HepG2 (cell line): Measurements from ENCODE around the gene TMEM14C. TPM values are rescaled to one million over a fixed set of nuclear protein-coding genes. Genes with fewer than 3 reads are reported as not detected.
A peak's percentile ranks its signal among the peaks of the same experiment; 100 is the strongest.

Experiments
- CEBPG ChIP-seq: IDR thresholded peaks from 2 replicates; pipeline ENCODE4 v1.6.1; 2016
- HNRNPLL ChIP-seq: fragments of 200-400 bp; formaldehyde crosslinking; IDR thresholded peaks from 2 replicates; pipeline ENCODE4 v1.6.1; 2017; ENCODE audit warnings: mild to moderate bottlenecking, low read depth, low read length; ENCODE audit not compliant: poor library complexity, severe bottlenecking
- MNT ChIP-seq: fragments of 450-650 bp; IDR thresholded peaks from 2 replicates; pipeline ENCODE4 v1.6.1; 2016
- MTERF4 ChIP-seq: sonication (generic); formaldehyde crosslinking; IDR thresholded peaks from 2 replicates; pipeline ENCODE4 v1.8.0; 2023; ENCODE audit warnings: mild to moderate bottlenecking, missing genetic modification reagents
- POGK ChIP-seq: sonication (generic); formaldehyde crosslinking; conservative IDR thresholded peaks from 2 replicates; pipeline ENCODE4 v1.8.0; 2022; ENCODE audit warnings: mild to moderate bottlenecking, moderate library complexity, missing genetic modification reagents
- RNF219 ChIP-seq: sonication (generic); formaldehyde crosslinking; IDR thresholded peaks from 2 replicates; pipeline ENCODE4 v1.5.0; 2020; ENCODE audit warnings: mild to moderate bottlenecking, missing genetic modification reagents
- SPEN ChIP-seq: sonication (generic); formaldehyde crosslinking; IDR thresholded peaks from 2 replicates; pipeline ENCODE4 v1.5.1; 2020; ENCODE audit warnings: low read depth, mild to moderate bottlenecking, missing genetic modification reagents
- TAF15 ChIP-seq: fragments of 200-400 bp; formaldehyde crosslinking; IDR thresholded peaks from one replicate; pipeline ENCODE4 v1.6.1; 2018; ENCODE audit warnings: mild to moderate bottlenecking, low read depth, low read length; ENCODE audit not compliant: poor library complexity, severe bottlenecking
- ZBTB8A ChIP-seq: sonication (generic); formaldehyde crosslinking; IDR thresholded peaks from 2 replicates; pipeline ENCODE4 v1.4.0; 2020; ENCODE audit warnings: mild to moderate bottlenecking, low read depth, missing genetic modification reagents, borderline replicate concordance
- ZNF225 ChIP-seq: sonication (generic); formaldehyde crosslinking; IDR thresholded peaks from 2 replicates; pipeline ENCODE4 v1.4.0; 2020; ENCODE audit warnings: mild to moderate bottlenecking, missing genetic modification reagents
- ZNF280D ChIP-seq: sonication (generic); formaldehyde crosslinking; IDR thresholded peaks from 2 replicates; pipeline ENCODE4 v1.5.1; 2020; ENCODE audit warnings: mild to moderate bottlenecking, missing genetic modification reagents
- ZNF350 ChIP-seq: sonication (generic); formaldehyde crosslinking; IDR thresholded peaks from 2 replicates; pipeline ENCODE4 v1.4.0; 2020; ENCODE audit warnings: mild to moderate bottlenecking, low read depth, missing genetic modification reagents, borderline replicate concordance
- ZNF772 ChIP-seq: sonication (generic); formaldehyde crosslinking; IDR thresholded peaks from 2 replicates; pipeline ENCODE4 v1.5.0; 2020; ENCODE audit warnings: mild to moderate bottlenecking, missing genetic modification reagents
- ZNF776 ChIP-seq: sonication (generic); formaldehyde crosslinking; IDR thresholded peaks from 2 replicates; pipeline ENCODE4 v1.4.0; 2020; ENCODE audit warnings: mild to moderate bottlenecking, missing genetic modification reagents
- ZSCAN22 ChIP-seq: sonication (generic); formaldehyde crosslinking; IDR thresholded peaks from 2 replicates; pipeline ENCODE4 v1.4.0; 2020; ENCODE audit warnings: mild to moderate bottlenecking, missing genetic modification reagents
- polyA plus RNA-seq, 8 experiments: library from polyadenylated mRNA; depleted of rRNA in 3 of 8; stranded (reverse) in 7 of 8; unstranded in 1 of 8; fragments of >200 nt; fragmentation: Illumina TruSeq in 4 of 8; extraction: Trizol in 4 of 8; gene quantifications; 2 replicates each; pipeline versions ENCODE4 v1.2.1 to v1.2.3, GENCODE V29; 2011 to 2016; ENCODE audit warnings: low read depth in 4 of 8, missing spikeins in 1 of 8, mixed read lengths in 1 of 8; ENCODE audit not compliant: insufficient read depth in 1 of 8
- total RNA-seq, 5 experiments: library from RNA; depleted of rRNA; stranded (reverse); fragments of >200 nt; fragmentation: Illumina TruSeq; extraction: Trizol; gene quantifications; 2 replicates each; pipeline ENCODE4 v1.2.3, GENCODE V29; 2016; ENCODE audit warnings: low read depth in 1 of 5

The TMEM14C gene
- total and polyA plus RNA-seq, 2 of the 13 experiments (the other 11 are each of a cell fraction or from before 2014, with no cell fraction given) = 184 TPM

- TF ChIP-seq RNF219 (CRISPR knock-in tag) (peak; percentile 74; the same call in 1 of the 2 replicates), ZNF772 (CRISPR knock-in tag) (peak; percentile 92), MTERF4 (CRISPR knock-in tag) (peak; percentile 99), ZNF776 (CRISPR knock-in tag) (peak; percentile 93), ZNF350 (CRISPR knock-in tag) (peak; percentile 85), ZNF280D (CRISPR knock-in tag) (peak; percentile 98), SPEN (CRISPR knock-in tag) (peak; percentile 95), CEBPG (peak; percentile 77), TAF15 (peak; percentile 84), POGK (CRISPR knock-in tag) (peak; percentile 96), ZSCAN22 (CRISPR knock-in tag) (no peak), ZNF225 (CRISPR knock-in tag) (no peak; the same call in 1 of the 2 replicates), MNT (peak; percentile 85), HNRNPLL (peak; percentile 98), ZBTB8A (CRISPR knock-in tag) (no peak)
Observed at GRCh38 chr6:10747251-10747972, 24.5 kb downstream of the TMEM14C start, which contains the start of gene TMEM14B (continued).
